IMR-90 (cell line): ENCODE data around the gene PRR19. TPM values are rescaled to one million over a fixed set of nuclear protein-coding genes. Genes with fewer than 3 reads are reported as not detected.
A peak's percentile ranks its signal among the peaks of the same experiment; 100 is the strongest.

Experiments used
- ATAC-seq: fragments of 200-7000 bp; cut with Tn5 transposase; 2 replicates; pipeline ENCODE4 v1.9.1; 2020; ENCODE audit warnings: low read depth, mild to moderate bottlenecking, moderate library complexity
- BruUV-seq: library from RNA; stranded (reverse); fragments of 400-500 nt; replicated peaks from 2 replicates; lab custom pipeline; 2021; lab: Mats Ljungman, UMichigan
- CTCF ChIA-PET: fragments of 300-600 bp; formaldehyde crosslinking; extraction: SDS; loops from one replicate; lab custom pipeline; 2021; ENCODE audit warnings: antibody characterized with exemption; lab: Yijun Ruan, JAX
- POLR2A ChIA-PET: fragments of 300-600 bp; sonication (Branson Sonifier 250); formaldehyde crosslinking; loops from one replicate; lab custom pipeline; 2022; ENCODE audit warnings: antibody characterized with exemption; ENCODE audit not compliant: unreplicated experiment; lab: Charles Lee
- DNase-seq: peaks from one replicate; pipeline ENCODE4 v3.0.0; 2013
- H2AFZ ChIP-seq: replicated peaks from 2 replicates; pipeline ENCODE3; 2013; ENCODE audit warnings: low read length, mild to moderate bottlenecking; ENCODE audit not compliant: poor library complexity
- H2AK5ac ChIP-seq: 2 replicates; pipeline ENCODE4 v1.6.1; 2013; ENCODE audit warnings: low read depth, low read length, inconsistent platforms
- H2AK9ac ChIP-seq: replicated peaks from 2 replicates; pipeline ENCODE3; 2013; ENCODE audit warnings: mild to moderate bottlenecking, low read depth, low read length, moderate library complexity; ENCODE audit not compliant: poor library complexity
- H2BK120ac ChIP-seq: 2 replicates; pipeline ENCODE4 v1.6.1; 2013; ENCODE audit warnings: low read depth, low read length, inconsistent platforms
- H2BK15ac ChIP-seq: 3 replicates; pipeline ENCODE4 v1.6.1; 2013; ENCODE audit warnings: low read depth, low read length, inconsistent platforms
- H2BK20ac ChIP-seq: 2 replicates; pipeline ENCODE4 v1.6.1; 2013; ENCODE audit warnings: low read depth, mild to moderate bottlenecking, inconsistent platforms, low read length, moderate library complexity
- H2BK5ac ChIP-seq: 2 replicates; pipeline ENCODE4 v1.6.1; 2013; ENCODE audit warnings: mild to moderate bottlenecking, low read depth, low read length, inconsistent platforms; ENCODE audit not compliant: poor library complexity, severe bottlenecking
- H3K14ac ChIP-seq: replicated peaks from 2 replicates; pipeline ENCODE4 v1.6.1; 2013; ENCODE audit warnings: low read depth, low read length, inconsistent platforms
- H3K18ac ChIP-seq: 2 replicates; pipeline ENCODE4 v1.6.1; 2013; ENCODE audit warnings: low read depth, low read length, control low read depth
- H3K23ac ChIP-seq: 2 replicates; pipeline ENCODE4 v1.6.1; 2013; ENCODE audit warnings: low read depth, low read length, inconsistent platforms
- H3K27ac ChIP-seq: 2 replicates; pipeline ENCODE4 v1.5.1; 2013; ENCODE audit warnings: mild to moderate bottlenecking, control low read depth, low read length; ENCODE audit not compliant: insufficient read depth
- H3K27me3 ChIP-seq: 2 replicates; pipeline ENCODE4 v1.6.1; 2013; ENCODE audit warnings: low read length; ENCODE audit not compliant: control insufficient read depth, insufficient read depth
- H3K36me3 ChIP-seq: 2 replicates; pipeline ENCODE4 v1.6.1; 2013; ENCODE audit warnings: low read length, mixed read lengths; ENCODE audit not compliant: control insufficient read depth, insufficient read depth
- H3K4ac ChIP-seq: 2 replicates; pipeline ENCODE4 v1.6.1; 2013; ENCODE audit warnings: low read depth, low read length, inconsistent platforms
- H3K4me1 ChIP-seq: 2 replicates; pipeline ENCODE4 v1.6.1; 2013; ENCODE audit warnings: low read length, mixed read lengths; ENCODE audit not compliant: control insufficient read depth, insufficient read depth
- H3K4me2 ChIP-seq: 2 replicates; pipeline ENCODE4 v1.6.1; 2013; ENCODE audit warnings: low read depth, mild to moderate bottlenecking, control low read depth, low read length, moderate library complexity
- H3K4me3 ChIP-seq: 2 replicates; pipeline ENCODE4 v1.5.1; 2013; ENCODE audit warnings: low read depth, mild to moderate bottlenecking, control low read depth, low read length, moderate library complexity; ENCODE audit not compliant: insufficient read depth
- H3K56ac ChIP-seq: 2 replicates; pipeline ENCODE4 v1.6.1; 2013; ENCODE audit warnings: low read length, inconsistent platforms; ENCODE audit not compliant: insufficient read depth; ENCODE audit errors: extremely low read depth
- H3K79me1 ChIP-seq, 2 experiments: 2 replicates each; pipeline ENCODE4 v1.6.1; 2013; ENCODE audit warnings: low read length in 2 of 2, inconsistent platforms in 1 of 2, low read depth in 1 of 2
- H3K9ac ChIP-seq: 2 replicates; pipeline ENCODE4 v1.6.1; 2013; ENCODE audit warnings: low read depth, low read length, control low read depth
- H3K9me1 ChIP-seq: 2 replicates; pipeline ENCODE4 v1.6.1; 2013; ENCODE audit warnings: low read length, inconsistent platforms; ENCODE audit not compliant: insufficient read depth
- H3K9me3 ChIP-seq: 2 replicates; pipeline ENCODE4 v1.6.1; 2013; ENCODE audit warnings: low read length; ENCODE audit not compliant: control insufficient read depth, insufficient read depth
- H4K20me1 ChIP-seq: 2 replicates; pipeline ENCODE4 v1.6.1; 2013; ENCODE audit warnings: low read length, inconsistent platforms; ENCODE audit not compliant: insufficient read depth
- H4K5ac ChIP-seq: 2 replicates; pipeline ENCODE4 v1.6.1; 2013; ENCODE audit warnings: mild to moderate bottlenecking, low read depth, low read length, control low read depth
- H4K8ac ChIP-seq, 2 experiments: 2 replicates each; pipeline ENCODE4 v1.6.1; 2013; ENCODE audit warnings: low read depth in 2 of 2, low read length in 2 of 2, control low read depth in 1 of 2, inconsistent platforms in 1 of 2
- H4K91ac ChIP-seq: 2 replicates; pipeline ENCODE4 v1.6.1; 2013; ENCODE audit warnings: low read depth, low read length, inconsistent platforms; ENCODE audit not compliant: insufficient read depth
- ELK1 ChIP-seq: fragments of 150-350 bp; IDR thresholded peaks from 2 replicates; pipeline ENCODE4 v1.6.1; 2016; ENCODE audit warnings: low read depth, mild to moderate bottlenecking, low read length, moderate library complexity, borderline replicate concordance
- RCOR1 ChIP-seq: IDR thresholded peaks from 2 replicates; pipeline ENCODE4 v1.6.1; 2012; ENCODE audit warnings: mild to moderate bottlenecking, low read length, improper control_type of control experiment; ENCODE audit not compliant: insufficient replicate concordance
- WGBS, 2 experiments: methylation state at CpG; one replicate each; pipeline versions ENCODE4 v1.1.5 to v1.1.7; 2013; ENCODE audit warnings: missing lambda C conversion rate in 2 of 2; ENCODE audit not compliant: insufficient read length in 1 of 2; ENCODE audit errors: extremely low coverage in 2 of 2; 5-methylcytosine and 5-hydroxymethylcytosine counted together
- dilution Hi-C: fragments of 300-500 bp; cut with HindIII; formaldehyde crosslinking; loops from one replicate; pipeline ENCODE4 v1.14.3; 2018; ENCODE audit warnings: low sequenced_read_pairs; ENCODE audit not compliant: unreplicated experiment
- in situ Hi-C: fragments of 300-500 bp; cut with MboI; formaldehyde crosslinking; loops from 3 replicates; pipeline ENCODE4 v1.14.3; 2019; ENCODE audit warnings: low sequenced_read_pairs, inconsistent platforms, mixed read lengths
- intact Hi-C: fragments of 100-400 bp; cut with micrococcal nuclease; formaldehyde crosslinking; loops from 2 replicates; pipeline ENCODE4 v1.10.0; 2022
- polyA plus RNA-seq, 3 experiments: library from polyadenylated mRNA; depleted of rRNA; stranded (reverse); fragments of >200 nt; gene quantifications; 2 replicates each; pipeline ENCODE4 v1.2.3, GENCODE V29; 2012; ENCODE audit warnings: low replicate concordance in 1 of 3
- total RNA-seq: library from RNA; depleted of rRNA; stranded (reverse); fragments of >200 nt; gene quantifications from 2 replicates; pipeline ENCODE4 v1.2.3, GENCODE V29; 2012

The PRR19 gene
- total and polyA plus RNA-seq, 2 of the 4 experiments (the other 2 are of a cell fraction), result 0.36 to 1.6 TPM

DNA sequence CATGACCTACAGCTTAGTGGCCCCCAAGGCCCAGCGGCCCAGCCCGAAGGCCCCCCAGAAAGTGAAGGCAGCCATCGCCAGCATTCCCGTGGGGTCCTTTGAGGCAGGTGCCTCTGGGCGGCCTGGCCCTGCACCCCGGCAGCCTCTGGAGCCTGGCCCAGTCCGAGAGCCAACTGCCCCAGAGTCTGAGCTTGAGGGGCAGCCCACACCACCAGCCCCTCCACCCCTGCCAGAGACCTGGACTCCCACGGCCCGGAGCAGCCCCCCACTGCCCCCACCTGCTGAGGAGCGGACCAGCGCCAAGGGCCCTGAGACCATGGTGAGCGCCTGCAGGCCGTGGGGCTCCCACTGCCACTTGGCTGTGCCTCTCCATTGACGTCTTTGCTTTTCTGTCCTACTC, 9.0 kb upstream of the PRR19 start:
- H2BK15ac ChIP-seq, result no peak overlapping the region
- no peak overlapping the region for H3K56ac ChIP-seq
- DNase-seq (no peak), ATAC-seq (no peak)
- H4K20me1 ChIP-seq, result peaks cover 10% of the 10 kb centered on the region; the same call in 1 of the 2 replicates
- no peak overlapping the region for H2BK120ac ChIP-seq
- H3K27me3 ChIP-seq, result no peaks in the 10 kb centered on the region
- ChIA-PET CTCF (no interaction called here), POLR2A (no interaction called here)
- BruUV-seq, result TSS peak; percentile 52
- dilution Hi-C loops, result no loop called here
- peaks cover 5 to 6% of the 10 kb centered on the region in 2 experiments; a peak in 3 of 4 replicates for H3K79me1 ChIP-seq
- no peak overlapping the region for H2BK20ac ChIP-seq
- no peak overlapping the region for H3K18ac ChIP-seq
- H3K36me3 ChIP-seq, result peaks cover 74% of the 10 kb centered on the region
- H3K4me3 ChIP-seq, result no peak overlapping the region
- no peak overlapping the region for H3K27ac ChIP-seq
- no peak overlapping the region for H4K5ac ChIP-seq
- WGBS, 2 experiments, result 85% methylated on average over 9 of the region's 14 CpGs; no CpG with 5 or more reads in 1 of the 2 experiments
- in situ Hi-C loops, result no loop called here
- intact Hi-C loops, result no loop called here
- H3K4me1 ChIP-seq, result no peaks in the 10 kb centered on the region
- H3K9ac ChIP-seq, result no peak overlapping the region
- H3K23ac ChIP-seq, result no peak overlapping the region
- no peak overlapping the region for H2AK5ac ChIP-seq
- no peaks in the 10 kb centered on the region for H3K9me1 ChIP-seq
- no peak overlapping the region for H3K4ac ChIP-seq
- H2AFZ ChIP-seq, result peak overlapping the region; percentile 11
- H3K4me2 ChIP-seq, result no peak overlapping the region
- no peaks in the 10 kb centered on the region for H3K9me3 ChIP-seq
- no peak overlapping the region for H2BK5ac ChIP-seq
- no peak overlapping the region for H4K8ac ChIP-seq
- no peak overlapping the region for H3K14ac ChIP-seq
- no peak overlapping the region for H2AK9ac ChIP-seq
- TF ChIP-seq ELK1 (no peak), RCOR1 (no peak)
- no peak overlapping the region for H4K91ac ChIP-seq
